K562 (cell line): ENCODE measurements around the gene PTPRR.

Experiments used
- CTCF ChIP-seq, 3 experiments: IDR thresholded peaks in 2 of 3; conservative IDR thresholded peaks in 1 of 3; 2 replicates each; pipeline ENCODE4 v1.5.1; 2011 to 2012; ENCODE audit warnings: low read length in 3 of 3, mild to moderate bottlenecking in 3 of 3, control low read depth in 2 of 3, improper control_type of control experiment in 1 of 3, inconsistent platforms in 1 of 3, low read depth in 1 of 3, mixed read lengths in 1 of 3, moderate library complexity in 1 of 3; ENCODE audit not compliant: insufficient read depth in 2 of 3
- FOXJ3 ChIP-seq: sonication (generic); formaldehyde crosslinking; IDR thresholded peaks from 2 replicates; pipeline ENCODE4 v1.4.0; 2020; ENCODE audit warnings: mild to moderate bottlenecking, missing genetic modification reagents
- HDGF ChIP-seq: fragments of 450-650 bp; IDR thresholded peaks from 2 replicates; pipeline ENCODE4 v1.6.1; 2016
- POLR2AphosphoS5 ChIP-seq: IDR thresholded peaks from 2 replicates; pipeline ENCODE4 v1.6.1; 2011; ENCODE audit warnings: mild to moderate bottlenecking, low read depth, low read length, moderate library complexity; ENCODE audit not compliant: control insufficient read depth, insufficient read depth
- SLC30A9 ChIP-seq: fragments of 250-450 bp; sonication (Bioruptor Pico); IDR thresholded peaks from 2 replicates; pipeline ENCODE4 v1.8.0; 2022; ENCODE audit warnings: mild to moderate bottlenecking, moderate library complexity
- U2AF1 ChIP-seq: fragments of 200-400 bp; formaldehyde crosslinking; optimal IDR thresholded peaks from 2 replicates; pipeline ENCODE3; 2017; ENCODE audit warnings: mild to moderate bottlenecking, low read depth, low read length, moderate library complexity
- TF ChIP-seq, protein P1 (sequence below): sonication (generic); formaldehyde crosslinking; IDR thresholded peaks from 2 replicates; pipeline ENCODE4 v1.8.0; 2023; ENCODE audit warnings: missing genetic modification reagents, mild to moderate bottlenecking, borderline replicate concordance

GRCh38 chr12:70806827-70807226, 113.7 kb downstream of the PTPRR start:
- TF ChIP-seq HDGF (no peak), U2AF1 (no peak), CTCF (IDR thresholded peaks at IDR 0.05 in 2 of 3, conservative IDR thresholded peaks at IDR 0.05 in 1 of 3; ENCODE audit: insufficient read depth in 2 of 3, low read depth in 1 of 3, low read length in 3 of 3) (no peak), SLC30A9 (CRISPR knock-in tag) (no peak), POLR2AphosphoS5 (no peak), FOXJ3 (CRISPR knock-in tag) (no peak)
- TF ChIP-seq, protein P1, sequence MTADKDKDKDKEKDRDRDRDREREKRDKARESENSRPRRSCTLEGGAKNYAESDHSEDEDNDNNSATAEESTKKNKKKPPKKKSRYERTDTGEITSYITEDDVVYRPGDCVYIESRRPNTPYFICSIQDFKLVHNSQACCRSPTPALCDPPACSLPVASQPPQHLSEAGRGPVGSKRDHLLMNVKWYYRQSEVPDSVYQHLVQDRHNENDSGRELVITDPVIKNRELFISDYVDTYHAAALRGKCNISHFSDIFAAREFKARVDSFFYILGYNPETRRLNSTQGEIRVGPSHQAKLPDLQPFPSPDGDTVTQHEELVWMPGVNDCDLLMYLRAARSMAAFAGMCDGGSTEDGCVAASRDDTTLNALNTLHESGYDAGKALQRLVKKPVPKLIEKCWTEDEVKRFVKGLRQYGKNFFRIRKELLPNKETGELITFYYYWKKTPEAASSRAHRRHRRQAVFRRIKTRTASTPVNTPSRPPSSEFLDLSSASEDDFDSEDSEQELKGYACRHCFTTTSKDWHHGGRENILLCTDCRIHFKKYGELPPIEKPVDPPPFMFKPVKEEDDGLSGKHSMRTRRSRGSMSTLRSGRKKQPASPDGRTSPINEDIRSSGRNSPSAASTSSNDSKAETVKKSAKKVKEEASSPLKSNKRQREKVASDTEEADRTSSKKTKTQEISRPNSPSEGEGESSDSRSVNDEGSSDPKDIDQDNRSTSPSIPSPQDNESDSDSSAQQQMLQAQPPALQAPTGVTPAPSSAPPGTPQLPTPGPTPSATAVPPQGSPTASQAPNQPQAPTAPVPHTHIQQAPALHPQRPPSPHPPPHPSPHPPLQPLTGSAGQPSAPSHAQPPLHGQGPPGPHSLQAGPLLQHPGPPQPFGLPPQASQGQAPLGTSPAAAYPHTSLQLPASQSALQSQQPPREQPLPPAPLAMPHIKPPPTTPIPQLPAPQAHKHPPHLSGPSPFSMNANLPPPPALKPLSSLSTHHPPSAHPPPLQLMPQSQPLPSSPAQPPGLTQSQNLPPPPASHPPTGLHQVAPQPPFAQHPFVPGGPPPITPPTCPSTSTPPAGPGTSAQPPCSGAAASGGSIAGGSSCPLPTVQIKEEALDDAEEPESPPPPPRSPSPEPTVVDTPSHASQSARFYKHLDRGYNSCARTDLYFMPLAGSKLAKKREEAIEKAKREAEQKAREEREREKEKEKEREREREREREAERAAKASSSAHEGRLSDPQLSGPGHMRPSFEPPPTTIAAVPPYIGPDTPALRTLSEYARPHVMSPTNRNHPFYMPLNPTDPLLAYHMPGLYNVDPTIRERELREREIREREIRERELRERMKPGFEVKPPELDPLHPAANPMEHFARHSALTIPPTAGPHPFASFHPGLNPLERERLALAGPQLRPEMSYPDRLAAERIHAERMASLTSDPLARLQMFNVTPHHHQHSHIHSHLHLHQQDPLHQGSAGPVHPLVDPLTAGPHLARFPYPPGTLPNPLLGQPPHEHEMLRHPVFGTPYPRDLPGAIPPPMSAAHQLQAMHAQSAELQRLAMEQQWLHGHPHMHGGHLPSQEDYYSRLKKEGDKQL (CRISPR knock-in tag) = no peak
